HCT116 (cell line): ENCODE data around the gene MPP1. TPM values are rescaled to one million over a fixed set of nuclear protein-coding genes. Genes with fewer than 3 reads are reported as not detected.

Experiments used
- ATAC-seq: fragments of 200-7000 bp; cut with Tn5 transposase; 2 replicates; pipeline ENCODE4 v1.9.1; 2020; ENCODE audit warnings: mild to moderate bottlenecking, moderate library complexity
- BruUV-seq: library from RNA; stranded (reverse); fragments of 400-500 nt; replicated peaks from 2 replicates; lab custom pipeline; 2021; lab: Mats Ljungman, UMichigan
- CTCF ChIA-PET: fragments of 300-600 bp; sonication (Branson Sonifier 250); formaldehyde crosslinking; loops from one replicate; lab custom pipeline; 2021; ENCODE audit warnings: antibody characterized with exemption; lab: Charles Lee
- POLR2A ChIA-PET: fragments of 300-600, 350-600 bp; sonication (Branson Sonifier 250); formaldehyde crosslinking; loops from one replicate; lab custom pipeline; 2021; ENCODE audit warnings: antibody characterized with exemption; lab: Charles Lee
- RAD21 ChIA-PET, 2 experiments: fragments of 300-600 bp; sonication (Branson Sonifier 250); formaldehyde crosslinking; loops; one replicate each; lab custom pipeline; 2023; ENCODE audit warnings: low total read pairs in 2 of 2; ENCODE audit not compliant: uncharacterized antibody in 2 of 2, unreplicated experiment in 2 of 2, low non-redundant PET in 1 of 2; lab: Charles Lee
- DNase-seq: peaks from one replicate; pipeline ENCODE4 v3.0.0-alpha.2; 2010; ENCODE audit warnings: low read depth, low spot score
- H2AFZ ChIP-seq: fragments of 200-600 bp; shearing (Covaris generic), sonication (generic); 2 replicates; pipeline ENCODE4 v1.6.1; 2017; ENCODE audit warnings: low read depth, mixed run types, mixed read lengths, antibody characterized with exemption, low read length; ENCODE audit not compliant: poor library complexity, severe bottlenecking
- H3K27ac ChIP-seq: 2 replicates; pipeline ENCODE4 v1.5.1; 2012; ENCODE audit warnings: low read depth, low read length
- H3K27me3 ChIP-seq: fragments of 200-600 bp; sonication (generic); 2 replicates; pipeline ENCODE4 v1.6.1; 2016; ENCODE audit warnings: mixed run types, low read length, mixed read lengths; ENCODE audit not compliant: insufficient read depth
- H3K36me3 ChIP-seq, 2 experiments: fragments of 200-500 bp in 1 of 2; fragments of 200-600 bp in 1 of 2; sonication (Bioruptor generic) in 1 of 2; sonication (generic) in 1 of 2; 2 replicates each; pipeline versions ENCODE4 v1.5.1 to v1.6.1; 2014 to 2016; ENCODE audit warnings: low read length in 2 of 2, inconsistent platforms in 1 of 2, mixed read lengths in 1 of 2, mixed run types in 1 of 2; ENCODE audit not compliant: insufficient read depth in 2 of 2, control insufficient read depth in 1 of 2
- H3K4me1 ChIP-seq, 2 experiments: fragments of 200-600 bp in 1 of 2; sonication (generic) in 1 of 2; 2 replicates each; pipeline versions ENCODE4 v1.5.1 to v1.6.1; 2012 to 2017; ENCODE audit warnings: low read length in 2 of 2, inconsistent platforms in 1 of 2, mild to moderate bottlenecking in 1 of 2, mixed read lengths in 1 of 2, mixed run types in 1 of 2, moderate library complexity in 1 of 2; ENCODE audit not compliant: insufficient read depth in 2 of 2, control insufficient read depth in 1 of 2
- H3K4me2 ChIP-seq: fragments of 200-600 bp; sonication (generic); 2 replicates; pipeline ENCODE4 v1.6.1; 2017; ENCODE audit warnings: mixed run types, low read length, mixed read lengths
- H3K4me3 ChIP-seq, 2 experiments: fragments of 200-600 bp in 1 of 2; sonication (generic) in 1 of 2; replicated peaks in 1 of 2; 2 replicates each; pipeline ENCODE4 v1.5.1; 2011 to 2016; ENCODE audit warnings: low read length in 2 of 2, control low read depth in 1 of 2, low read depth in 1 of 2, mild to moderate bottlenecking in 1 of 2, mixed read lengths in 1 of 2, mixed run types in 1 of 2
- H3K79me2 ChIP-seq: fragments of 200-600 bp; sonication (generic); 2 replicates; pipeline ENCODE4 v1.6.1; 2017; ENCODE audit warnings: mild to moderate bottlenecking, mixed run types, low read length, moderate library complexity, mixed read lengths; ENCODE audit not compliant: insufficient read depth
- H3K9ac ChIP-seq: fragments of 200-600 bp; sonication (generic); 2 replicates; pipeline ENCODE4 v1.6.1; 2016; ENCODE audit warnings: low read length, mixed read lengths
- H3K9me2 ChIP-seq: fragments of 200-600 bp; sonication (generic), shearing (Covaris generic); 2 replicates; pipeline ENCODE4 v1.6.1; 2017; ENCODE audit warnings: mixed run types, mild to moderate bottlenecking, moderate library complexity; ENCODE audit not compliant: insufficient read depth
- H3K9me3 ChIP-seq, 2 experiments: fragments of 200-500 bp in 1 of 2; fragments of 200-600 bp in 1 of 2; sonication (Bioruptor generic) in 1 of 2; sonication (generic) in 1 of 2; 2 replicates each; pipeline ENCODE4 v1.6.1; 2014 to 2017; ENCODE audit warnings: low read length in 2 of 2, mixed read lengths in 2 of 2, inconsistent platforms in 1 of 2, low read depth in 1 of 2, mild to moderate bottlenecking in 1 of 2, mixed run types in 1 of 2, moderate library complexity in 1 of 2; ENCODE audit not compliant: control insufficient read depth in 1 of 2, insufficient read depth in 1 of 2
- H4K20me1 ChIP-seq: fragments of 200-600 bp; sonication (generic), shearing (Covaris generic); 2 replicates; pipeline ENCODE4 v1.6.1; 2017; ENCODE audit warnings: mixed run types, mild to moderate bottlenecking, moderate library complexity; ENCODE audit not compliant: insufficient read depth
- ATF3 ChIP-seq: IDR thresholded peaks from 2 replicates; pipeline ENCODE4 v1.6.1; 2012
- EGR1 ChIP-seq: IDR thresholded peaks from 2 replicates; pipeline ENCODE4 v1.6.1; 2012; ENCODE audit warnings: low read depth
- ELF1 ChIP-seq: IDR thresholded peaks from 2 replicates; pipeline ENCODE4 v1.6.1; 2012; ENCODE audit warnings: low read depth, borderline replicate concordance
- EZH2 ChIP-seq: fragments of 200-600 bp; sonication (generic); IDR thresholded peaks from 2 replicates; pipeline ENCODE4 v1.6.1; 2017; ENCODE audit warnings: antibody characterized with exemption, mixed run types
- EZH2phosphoT487 ChIP-seq: fragments of 200-600 bp; IDR thresholded peaks from 2 replicates; pipeline ENCODE4 v1.6.1; 2018; ENCODE audit warnings: antibody characterized with exemption, borderline replicate concordance
- FOSL1 ChIP-seq: IDR thresholded peaks from 2 replicates; pipeline ENCODE4 v1.6.1; 2012; ENCODE audit warnings: low read depth
- JUND ChIP-seq: IDR thresholded peaks from 2 replicates; pipeline ENCODE4 v1.6.1; 2012
- POLR2A ChIP-seq: IDR thresholded peaks from 2 replicates; pipeline ENCODE4 v1.7.0; 2011; ENCODE audit warnings: borderline replicate concordance; ENCODE audit not compliant: insufficient read depth, insufficient read length; ENCODE audit errors: extremely low read depth
- POLR2AphosphoS5 ChIP-seq: IDR thresholded peaks from 2 replicates; pipeline ENCODE4 v1.6.1; 2011; ENCODE audit warnings: mild to moderate bottlenecking, low read depth, low read length, moderate library complexity
- RAD21 ChIP-seq: IDR thresholded peaks from 2 replicates; pipeline ENCODE4 v1.6.1; 2012; ENCODE audit warnings: low read depth, mild to moderate bottlenecking
- REST ChIP-seq: IDR thresholded peaks from 2 replicates; pipeline ENCODE4 v1.6.1; 2012; ENCODE audit warnings: low read depth
- SIN3A ChIP-seq: IDR thresholded peaks from 2 replicates; pipeline ENCODE4 v1.6.1; 2012; ENCODE audit warnings: low read depth
- SP1 ChIP-seq: IDR thresholded peaks from 2 replicates; pipeline ENCODE4 v1.6.1; 2012; ENCODE audit warnings: low read depth
- SRF ChIP-seq: IDR thresholded peaks from 2 replicates; pipeline ENCODE4 v1.6.1; 2012; ENCODE audit warnings: low read depth
- YY1 ChIP-seq: IDR thresholded peaks from 2 replicates; pipeline ENCODE4 v1.6.1; 2011; ENCODE audit warnings: low read length, low read depth, moderate library complexity, mild to moderate bottlenecking; ENCODE audit not compliant: insufficient replicate concordance; ENCODE audit errors: extremely low read depth
- ZNF274 ChIP-seq: fragments of 200-500 bp; sonication (Bioruptor generic); IDR thresholded peaks from 2 replicates; pipeline ENCODE4 v1.6.1; 2014; ENCODE audit warnings: mild to moderate bottlenecking, low read depth, low read length, inconsistent platforms
- intact Hi-C: fragments of 100-400 bp; cut with micrococcal nuclease; formaldehyde crosslinking; loops from 2 replicates; pipeline ENCODE4 v1.10.0; 2022
- total RNA-seq: library from RNA; stranded (reverse); gene quantifications from one replicate; pipeline ENCODE4 v1.2.1, GENCODE V29; 2021; ENCODE audit not compliant: unreplicated experiment
- TF ChIP-seq, protein P1 (sequence below): IDR thresholded peaks from 2 replicates; pipeline ENCODE4 v1.6.1; 2011; ENCODE audit warnings: mild to moderate bottlenecking, low read length, moderate library complexity; ENCODE audit not compliant: insufficient replicate concordance; ENCODE audit errors: extremely low read depth
- TF ChIP-seq, protein P2 (sequence below), 3 experiments: fragments of 200-600 bp in 1 of 3; sonication (generic) in 1 of 3; IDR thresholded peaks in 2 of 3; conservative IDR thresholded peaks in 1 of 3; 2 replicates each; pipeline ENCODE4 v1.5.1; 2012 to 2017; ENCODE audit warnings: low read depth in 2 of 3, low read length in 2 of 3, antibody characterized with exemption in 1 of 3, borderline replicate concordance in 1 of 3, control low read depth in 1 of 3, mild to moderate bottlenecking in 1 of 3, mixed read lengths in 1 of 3, mixed run types in 1 of 3, moderate library complexity in 1 of 3; ENCODE audit not compliant: insufficient read depth in 1 of 3

The MPP1 gene
- total RNA-seq, 1 experiment from 2014 or later: 13.1 TPM

DNA sequence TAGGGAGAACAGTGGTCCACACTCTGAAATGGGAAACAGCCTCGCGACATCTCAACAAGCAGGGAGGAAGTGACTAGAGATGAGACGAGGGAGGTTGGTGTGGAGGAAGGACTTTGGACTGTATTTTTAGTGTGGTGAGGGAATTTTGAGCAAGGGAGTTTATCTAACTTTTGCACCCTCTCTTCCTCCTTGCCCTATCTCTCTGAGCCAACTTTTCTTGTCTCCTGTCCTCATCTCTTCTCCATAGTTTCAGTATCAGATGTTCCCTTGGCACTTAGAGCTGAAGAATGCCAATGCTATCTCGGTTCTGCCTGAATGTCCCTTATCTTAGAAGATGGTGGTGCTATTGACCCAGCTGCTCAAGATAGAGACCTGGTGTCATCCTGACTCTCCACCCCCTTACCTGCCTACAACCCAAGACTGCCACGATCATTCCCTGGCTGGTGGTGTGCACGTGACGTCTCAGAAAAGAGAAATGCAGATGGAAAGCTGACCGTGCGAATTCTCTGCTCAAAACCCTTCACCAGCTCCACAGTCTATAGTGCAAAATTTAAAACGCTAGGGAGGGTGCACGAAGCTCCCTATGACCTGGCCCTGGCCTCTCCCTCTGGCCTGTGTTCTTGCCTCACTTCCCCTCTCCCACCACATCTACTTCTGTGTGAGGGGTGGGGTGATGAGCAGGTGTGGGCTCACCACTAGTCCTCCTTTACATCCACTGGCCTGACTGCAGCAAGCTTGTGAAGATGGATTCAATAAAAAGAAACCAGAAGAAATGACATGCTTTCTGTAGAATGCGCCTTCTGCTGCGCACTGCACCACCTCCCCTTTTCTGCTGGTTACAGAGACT lies 20.9 kb downstream of the MPP1 start:
- H3K27ac ChIP-seq: no peak overlapping the region
- no peaks in the 10 kb centered on the region for H4K20me1 ChIP-seq
- ATAC-seq (no peak), DNase-seq (no peak)
- intact Hi-C loops: no loop called here
- POLR2A ChIA-PET: no interaction called here
- no peaks in the 10 kb centered on the region for H3K9me3 ChIP-seq
- no peak overlapping the region for H3K4me2 ChIP-seq
- no TSS peak for BruUV-seq
- H3K4me3 ChIP-seq: no peak overlapping the region
- no peaks in the 10 kb centered on the region for H3K9me2 ChIP-seq
- H3K27me3 ChIP-seq: no peaks in the 10 kb centered on the region
- RAD21 ChIA-PET: no interaction called here
- TF ChIP-seq FOSL1 (no peak), ATF3 (no peak), ELF1 (no peak), EGR1 (no peak), JUND (no peak), EZH2 (no peak), SRF (no peak), POLR2A (no peak), YY1 (no peak), SP1 (no peak), POLR2AphosphoS5 (no peak), SIN3A (no peak), RAD21 (no peak), EZH2phosphoT487 (no peak), ZNF274 (no peak), REST (no peak)
- TF ChIP-seq, protein P1, sequence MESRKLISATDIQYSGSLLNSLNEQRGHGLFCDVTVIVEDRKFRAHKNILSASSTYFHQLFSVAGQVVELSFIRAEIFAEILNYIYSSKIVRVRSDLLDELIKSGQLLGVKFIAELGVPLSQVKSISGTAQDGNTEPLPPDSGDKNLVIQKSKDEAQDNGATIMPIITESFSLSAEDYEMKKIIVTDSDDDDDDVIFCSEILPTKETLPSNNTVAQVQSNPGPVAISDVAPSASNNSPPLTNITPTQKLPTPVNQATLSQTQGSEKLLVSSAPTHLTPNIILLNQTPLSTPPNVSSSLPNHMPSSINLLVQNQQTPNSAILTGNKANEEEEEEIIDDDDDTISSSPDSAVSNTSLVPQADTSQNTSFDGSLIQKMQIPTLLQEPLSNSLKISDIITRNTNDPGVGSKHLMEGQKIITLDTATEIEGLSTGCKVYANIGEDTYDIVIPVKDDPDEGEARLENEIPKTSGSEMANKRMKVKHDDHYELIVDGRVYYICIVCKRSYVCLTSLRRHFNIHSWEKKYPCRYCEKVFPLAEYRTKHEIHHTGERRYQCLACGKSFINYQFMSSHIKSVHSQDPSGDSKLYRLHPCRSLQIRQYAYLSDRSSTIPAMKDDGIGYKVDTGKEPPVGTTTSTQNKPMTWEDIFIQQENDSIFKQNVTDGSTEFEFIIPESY: no peak
- TF ChIP-seq, protein P2, sequence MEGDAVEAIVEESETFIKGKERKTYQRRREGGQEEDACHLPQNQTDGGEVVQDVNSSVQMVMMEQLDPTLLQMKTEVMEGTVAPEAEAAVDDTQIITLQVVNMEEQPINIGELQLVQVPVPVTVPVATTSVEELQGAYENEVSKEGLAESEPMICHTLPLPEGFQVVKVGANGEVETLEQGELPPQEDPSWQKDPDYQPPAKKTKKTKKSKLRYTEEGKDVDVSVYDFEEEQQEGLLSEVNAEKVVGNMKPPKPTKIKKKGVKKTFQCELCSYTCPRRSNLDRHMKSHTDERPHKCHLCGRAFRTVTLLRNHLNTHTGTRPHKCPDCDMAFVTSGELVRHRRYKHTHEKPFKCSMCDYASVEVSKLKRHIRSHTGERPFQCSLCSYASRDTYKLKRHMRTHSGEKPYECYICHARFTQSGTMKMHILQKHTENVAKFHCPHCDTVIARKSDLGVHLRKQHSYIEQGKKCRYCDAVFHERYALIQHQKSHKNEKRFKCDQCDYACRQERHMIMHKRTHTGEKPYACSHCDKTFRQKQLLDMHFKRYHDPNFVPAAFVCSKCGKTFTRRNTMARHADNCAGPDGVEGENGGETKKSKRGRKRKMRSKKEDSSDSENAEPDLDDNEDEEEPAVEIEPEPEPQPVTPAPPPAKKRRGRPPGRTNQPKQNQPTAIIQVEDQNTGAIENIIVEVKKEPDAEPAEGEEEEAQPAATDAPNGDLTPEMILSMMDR (IDR thresholded peaks at IDR 0.05 in 2 of 3, conservative IDR thresholded peaks at IDR 0.05 in 1 of 3; ENCODE audit: borderline replicate concordance in 1 of 3, insufficient read depth in 1 of 3, low read depth in 2 of 3, low read length in 2 of 3): no peak
- H3K9ac ChIP-seq: no peak overlapping the region
- H3K4me1 ChIP-seq: no peaks in the 10 kb centered on the region
- no peaks in the 10 kb centered on the region for H3K36me3 ChIP-seq
- CTCF ChIA-PET: no interaction called here
- H2AFZ ChIP-seq: no peak overlapping the region
- no peaks in the 10 kb centered on the region for H3K79me2 ChIP-seq
